ENCODE results near the gene KRTAP5-8. TPM values are rescaled to one million over a fixed set of nuclear protein-coding genes. Genes with fewer than 3 reads are reported as not detected.

Gene KRTAP5-8
- total RNA-seq, 1 donor from 2014 or later, result not detected

DNA sequence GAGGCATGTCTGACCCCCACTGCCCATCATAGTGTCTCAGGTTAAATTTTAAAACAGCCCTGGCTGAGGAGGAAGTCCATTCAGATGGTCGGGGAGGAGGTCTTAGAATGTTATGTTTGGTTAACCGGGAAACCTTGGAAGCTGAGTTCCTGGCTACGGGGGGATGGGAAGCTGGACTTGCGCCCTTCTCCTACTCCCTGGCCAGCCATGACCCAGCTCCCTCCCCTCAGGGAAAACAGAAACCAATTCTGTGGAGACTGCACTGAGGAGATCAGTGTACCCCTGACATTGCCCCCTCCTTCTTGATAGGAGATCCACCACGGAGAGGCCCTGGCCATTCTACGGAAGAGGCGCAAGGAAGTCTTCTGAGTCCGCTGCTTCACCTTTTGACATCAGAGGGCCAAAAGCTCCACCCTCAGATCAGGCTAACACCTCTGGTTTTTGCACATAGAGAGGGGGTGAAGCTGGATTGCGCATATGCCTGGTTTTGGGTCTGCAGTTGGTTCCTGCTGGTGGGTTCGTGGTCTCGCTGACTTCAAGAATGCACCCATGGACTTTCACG lies 7.7 kb downstream of the KRTAP5-8 start:
- DNase-seq, result no peak
- TF ChIP-seq, protein P1, sequence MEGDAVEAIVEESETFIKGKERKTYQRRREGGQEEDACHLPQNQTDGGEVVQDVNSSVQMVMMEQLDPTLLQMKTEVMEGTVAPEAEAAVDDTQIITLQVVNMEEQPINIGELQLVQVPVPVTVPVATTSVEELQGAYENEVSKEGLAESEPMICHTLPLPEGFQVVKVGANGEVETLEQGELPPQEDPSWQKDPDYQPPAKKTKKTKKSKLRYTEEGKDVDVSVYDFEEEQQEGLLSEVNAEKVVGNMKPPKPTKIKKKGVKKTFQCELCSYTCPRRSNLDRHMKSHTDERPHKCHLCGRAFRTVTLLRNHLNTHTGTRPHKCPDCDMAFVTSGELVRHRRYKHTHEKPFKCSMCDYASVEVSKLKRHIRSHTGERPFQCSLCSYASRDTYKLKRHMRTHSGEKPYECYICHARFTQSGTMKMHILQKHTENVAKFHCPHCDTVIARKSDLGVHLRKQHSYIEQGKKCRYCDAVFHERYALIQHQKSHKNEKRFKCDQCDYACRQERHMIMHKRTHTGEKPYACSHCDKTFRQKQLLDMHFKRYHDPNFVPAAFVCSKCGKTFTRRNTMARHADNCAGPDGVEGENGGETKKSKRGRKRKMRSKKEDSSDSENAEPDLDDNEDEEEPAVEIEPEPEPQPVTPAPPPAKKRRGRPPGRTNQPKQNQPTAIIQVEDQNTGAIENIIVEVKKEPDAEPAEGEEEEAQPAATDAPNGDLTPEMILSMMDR (IDR thresholded peaks at IDR 0.05; ENCODE audit: partially characterized antibody, unreplicated experiment), result no peak
- H3K36me3 Mint-ChIP-seq (ENCODE audit: unreplicated experiment), result peaks cover 15% of the 10 kb centered on the region
- peaks cover 10% of the 10 kb centered on the region for H3K9me3 Mint-ChIP-seq (ENCODE audit: unreplicated experiment)
- peaks cover 8% of the 10 kb centered on the region for H3K27me3 Mint-ChIP-seq (ENCODE audit: unreplicated experiment)
- no peak overlapping the region for H3K27ac Mint-ChIP-seq (ENCODE audit: unreplicated experiment)
- H3K4me1 Mint-ChIP-seq (ENCODE audit: low read depth, unreplicated experiment), result no peaks in the 10 kb centered on the region
- no peak overlapping the region for H3K4me3 Mint-ChIP-seq (ENCODE audit: unreplicated experiment)

DNA sequence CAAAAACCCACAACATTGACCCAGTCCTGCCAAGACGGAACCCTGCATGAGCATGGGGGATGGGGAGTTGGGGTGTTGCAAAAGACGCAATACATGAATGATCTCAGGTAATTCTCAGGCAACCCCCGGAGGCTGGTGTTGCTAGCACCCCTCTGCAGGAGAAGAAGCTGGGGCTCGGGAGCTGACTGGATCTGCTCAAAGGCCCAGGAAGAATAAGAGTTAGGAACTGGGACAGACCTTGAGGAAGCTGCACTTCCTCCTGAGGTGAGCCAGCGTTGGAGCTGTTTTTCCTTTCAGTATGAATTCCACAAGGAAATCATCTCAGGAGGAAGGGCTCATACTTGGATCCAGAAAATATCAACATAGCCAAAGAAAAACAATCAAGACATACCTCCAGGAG lies 10.3 kb downstream of the KRTAP5-8 start, which contains the start of gene KRTAP5-9:
KRTAP5-9 (plus strand) TSS at position 301 of the 400 bp plus-strand sequence. CDS start 238 bp downstream, outside the sequence.
- no peak within 1 kb of the TSS for H3K4me3 Mint-ChIP-seq (ENCODE audit: unreplicated experiment)
- no peak for DNase-seq
- peaks cover 8% of the 10 kb centered on the region for H3K9me3 Mint-ChIP-seq (ENCODE audit: unreplicated experiment)
- H3K27me3 Mint-ChIP-seq (ENCODE audit: unreplicated experiment), result peaks cover 8% of the 10 kb centered on the region
- H3K4me1 Mint-ChIP-seq (ENCODE audit: low read depth, unreplicated experiment), result no peaks in the 10 kb centered on the region
- H3K27ac Mint-ChIP-seq (ENCODE audit: unreplicated experiment), result no peak within 1 kb of the TSS
- TF ChIP-seq, protein P1 (IDR thresholded peaks at IDR 0.05; ENCODE audit: partially characterized antibody, unreplicated experiment), result no peak
- peaks cover 12% of the 10 kb centered on the region for H3K36me3 Mint-ChIP-seq (ENCODE audit: unreplicated experiment)

DNA sequence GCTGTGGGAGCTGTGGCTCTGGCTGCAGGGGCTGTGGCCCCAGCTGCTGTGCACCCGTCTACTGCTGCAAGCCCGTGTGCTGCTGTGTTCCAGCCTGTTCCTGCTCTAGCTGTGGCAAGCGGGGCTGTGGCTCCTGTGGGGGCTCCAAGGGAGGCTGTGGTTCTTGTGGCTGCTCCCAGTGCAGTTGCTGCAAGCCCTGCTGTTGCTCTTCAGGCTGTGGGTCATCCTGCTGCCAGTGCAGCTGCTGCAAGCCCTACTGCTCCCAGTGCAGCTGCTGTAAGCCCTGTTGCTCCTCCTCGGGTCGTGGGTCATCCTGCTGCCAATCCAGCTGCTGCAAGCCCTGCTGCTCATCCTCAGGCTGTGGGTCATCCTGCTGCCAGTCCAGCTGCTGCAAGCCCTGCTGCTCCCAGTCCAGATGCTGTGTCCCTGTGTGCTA lies 10.9 kb downstream of the KRTAP5-8 start:
- TF ChIP-seq, protein P1 (IDR thresholded peaks at IDR 0.05; ENCODE audit: partially characterized antibody, unreplicated experiment), result no peak

DNA sequence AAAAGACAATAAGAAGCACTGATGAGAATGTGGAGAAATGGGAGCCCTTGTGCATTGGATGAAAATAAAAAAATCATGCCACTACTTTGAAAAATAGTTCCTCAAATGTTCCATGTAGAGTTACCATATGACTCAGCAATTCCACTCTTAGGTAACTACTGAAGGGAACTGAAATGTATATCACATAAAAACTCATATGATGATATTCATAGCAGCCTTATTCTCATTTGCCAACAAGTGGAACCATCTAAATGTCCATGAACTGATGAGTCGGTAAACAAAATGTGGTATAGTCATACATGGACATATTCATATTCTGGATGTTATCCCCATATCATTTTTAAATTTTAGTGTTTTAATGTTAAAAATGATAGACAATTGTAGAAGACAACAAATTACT lies 13.9 kb downstream of the KRTAP5-8 start:
- peaks cover 3% of the 10 kb centered on the region for H3K9me3 Mint-ChIP-seq (ENCODE audit: unreplicated experiment)
- peaks cover 8% of the 10 kb centered on the region for H3K27me3 Mint-ChIP-seq (ENCODE audit: unreplicated experiment)

More for the DNA sequence above, 10.9 kb downstream of the KRTAP5-8 start:
- H3K9me3 Mint-ChIP-seq (ENCODE audit: unreplicated experiment), result peaks cover 8% of the 10 kb centered on the region
- peaks cover 12% of the 10 kb centered on the region for H3K36me3 Mint-ChIP-seq (ENCODE audit: unreplicated experiment)
- H3K27ac Mint-ChIP-seq (ENCODE audit: unreplicated experiment), result no peak overlapping the region
- H3K4me3 Mint-ChIP-seq (ENCODE audit: unreplicated experiment), result no peak overlapping the region
- peaks cover 8% of the 10 kb centered on the region for H3K27me3 Mint-ChIP-seq (ENCODE audit: unreplicated experiment)
- DNase-seq, result no peak
- no peaks in the 10 kb centered on the region for H3K4me1 Mint-ChIP-seq (ENCODE audit: low read depth, unreplicated experiment)

DNA sequence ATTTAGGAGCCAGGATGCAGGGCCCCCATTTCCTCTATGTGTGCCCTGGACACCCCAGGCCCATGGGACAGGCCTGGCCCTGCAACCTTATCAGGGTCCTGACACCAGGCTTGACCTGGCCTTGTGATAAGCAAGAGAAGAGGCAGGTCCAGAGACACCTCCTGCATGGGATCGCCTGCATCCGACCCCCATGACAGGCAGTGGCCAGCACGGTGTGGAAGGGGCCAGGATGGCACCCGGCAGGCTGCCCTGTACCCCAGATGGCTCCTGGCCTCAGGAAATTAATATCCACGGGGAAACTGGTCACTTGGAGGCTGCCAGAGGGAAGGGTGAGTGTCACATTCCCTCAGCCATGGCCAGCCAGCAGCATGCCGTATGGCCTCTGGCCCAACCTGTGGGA lies 17.2 kb downstream of the KRTAP5-8 start:
- H3K9me3 Mint-ChIP-seq (ENCODE audit: unreplicated experiment), result peaks cover 3% of the 10 kb centered on the region
- no peak for DNase-seq
- peaks cover 4% of the 10 kb centered on the region for H3K36me3 Mint-ChIP-seq (ENCODE audit: unreplicated experiment)
- H3K27me3 Mint-ChIP-seq (ENCODE audit: unreplicated experiment), result peaks cover 6% of the 10 kb centered on the region
- H3K27ac Mint-ChIP-seq (ENCODE audit: unreplicated experiment), result no peak overlapping the region
- H3K4me3 Mint-ChIP-seq (ENCODE audit: unreplicated experiment), result no peak overlapping the region
- TF ChIP-seq, protein P1 (IDR thresholded peaks at IDR 0.05; ENCODE audit: partially characterized antibody, unreplicated experiment), result no peak
- H3K4me1 Mint-ChIP-seq (ENCODE audit: low read depth, unreplicated experiment), result no peaks in the 10 kb centered on the region

More for the DNA sequence above, 13.9 kb downstream of the KRTAP5-8 start:
- H3K4me3 Mint-ChIP-seq (ENCODE audit: unreplicated experiment), result no peak overlapping the region
- peaks cover 4% of the 10 kb centered on the region for H3K36me3 Mint-ChIP-seq (ENCODE audit: unreplicated experiment)
- no peaks in the 10 kb centered on the region for H3K4me1 Mint-ChIP-seq (ENCODE audit: low read depth, unreplicated experiment)
- TF ChIP-seq, protein P1 (IDR thresholded peaks at IDR 0.05; ENCODE audit: partially characterized antibody, unreplicated experiment), result no peak
- H3K27ac Mint-ChIP-seq (ENCODE audit: unreplicated experiment), result no peak overlapping the region
- no peak for DNase-seq

Measured in glutamatergic neuron (in vitro differentiated cells).